ENCODE data around the gene SH3PXD2A.
"Not testable (repeated sequence)": the region's sequence is repeated elsewhere in the genome, so short reads cannot be mapped to it uniquely, and the experiment has no call there.

The SH3PXD2A gene

DNA sequence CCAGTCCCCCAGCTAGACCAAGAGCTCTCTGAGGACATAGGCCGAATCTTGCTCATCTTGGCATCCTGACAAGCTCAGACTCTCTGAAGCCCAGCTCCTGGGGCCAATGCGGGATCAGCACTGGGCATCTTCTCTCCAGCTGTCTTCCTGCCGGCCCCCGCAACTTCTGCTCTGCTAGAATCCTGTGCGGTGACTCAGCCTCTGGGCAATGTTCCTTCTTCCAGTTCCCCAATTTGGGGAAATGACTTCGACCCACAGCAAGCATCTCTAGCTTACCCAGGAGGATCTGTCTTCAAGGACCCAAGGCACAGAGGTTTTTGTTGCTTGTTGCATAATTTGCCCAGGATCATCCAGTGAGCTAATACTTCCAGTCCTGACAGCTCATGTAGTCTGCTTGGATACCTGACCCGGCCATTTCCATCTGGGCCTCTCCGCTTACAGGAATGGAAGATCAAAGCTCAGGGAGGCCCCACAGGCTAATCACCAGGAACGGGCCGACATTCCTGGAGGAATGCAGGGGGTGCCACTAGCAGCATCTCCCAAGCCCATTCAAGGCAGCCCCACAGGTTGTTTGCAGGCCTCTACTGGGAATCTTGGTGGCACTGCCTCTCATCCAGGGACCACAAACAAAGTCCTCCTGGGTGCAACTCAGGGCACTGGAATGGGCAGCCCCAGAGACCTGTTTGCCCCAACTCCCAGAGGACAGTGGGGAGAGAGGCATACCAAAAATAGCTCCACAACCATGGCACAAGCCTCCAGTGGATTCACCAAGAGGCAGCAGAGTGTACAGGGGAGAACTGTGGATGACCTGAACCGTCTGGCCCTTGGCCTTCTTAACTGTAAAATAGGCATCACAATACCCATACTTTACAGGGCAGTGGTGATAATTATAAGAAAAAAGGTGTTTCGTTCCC lies 210.0 kb downstream of the SH3PXD2A start:
- no peak for DNase-seq (ENCODE audit: low spot score)

DNA sequence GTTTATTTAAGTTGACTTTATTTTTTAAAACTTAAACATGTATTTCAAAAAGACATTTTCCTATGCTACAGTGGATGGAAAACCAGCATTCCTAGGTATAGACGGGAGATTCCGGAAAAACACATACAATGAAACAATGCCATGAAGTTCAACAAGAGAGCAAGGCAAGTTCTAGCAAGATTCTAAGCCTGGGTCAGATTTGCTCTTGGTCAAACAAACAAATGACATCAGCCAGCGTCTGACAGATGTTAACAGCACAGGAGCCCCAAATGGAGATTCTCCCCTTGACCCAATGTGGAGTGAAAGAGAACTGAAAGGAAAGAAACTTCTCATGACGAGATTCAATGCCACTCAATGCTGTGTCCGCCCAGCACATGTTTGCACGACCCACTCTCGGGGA lies 212.0 kb downstream of the SH3PXD2A start:
- DNase-seq (ENCODE audit: low spot score) = no peak

DNA sequence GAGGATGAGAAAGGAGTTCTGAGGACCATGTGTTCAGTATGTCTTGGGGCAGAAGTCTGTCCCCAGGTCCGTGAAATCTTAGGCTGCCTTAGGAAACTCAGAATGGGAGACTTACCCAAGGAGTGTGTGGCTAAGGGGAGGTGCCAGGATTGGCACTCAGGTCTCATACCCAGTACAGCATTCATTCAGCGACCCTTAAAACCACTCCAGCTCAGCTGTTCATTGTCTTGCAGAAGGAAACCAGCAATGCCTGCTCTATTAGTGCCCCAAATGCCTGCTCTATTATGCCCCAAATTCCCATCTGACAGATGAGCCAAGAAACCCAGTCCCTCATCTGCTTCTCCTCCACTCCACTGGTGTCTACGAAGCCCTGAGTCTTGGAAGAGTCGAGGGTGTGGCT lies 214.1 kb downstream of the SH3PXD2A start:
- DNase-seq (ENCODE audit: low spot score) = no peak

- no peak for DNase-seq (ENCODE audit: low spot score)
Observed at GRCh38 chr10:103640436-103641181, 214.8 kb downstream of the SH3PXD2A start.

- DNase-seq (ENCODE audit: low spot score) = no peak
Observed at GRCh38 chr10:103638948-103639347, 216.4 kb downstream of the SH3PXD2A start.

DNA sequence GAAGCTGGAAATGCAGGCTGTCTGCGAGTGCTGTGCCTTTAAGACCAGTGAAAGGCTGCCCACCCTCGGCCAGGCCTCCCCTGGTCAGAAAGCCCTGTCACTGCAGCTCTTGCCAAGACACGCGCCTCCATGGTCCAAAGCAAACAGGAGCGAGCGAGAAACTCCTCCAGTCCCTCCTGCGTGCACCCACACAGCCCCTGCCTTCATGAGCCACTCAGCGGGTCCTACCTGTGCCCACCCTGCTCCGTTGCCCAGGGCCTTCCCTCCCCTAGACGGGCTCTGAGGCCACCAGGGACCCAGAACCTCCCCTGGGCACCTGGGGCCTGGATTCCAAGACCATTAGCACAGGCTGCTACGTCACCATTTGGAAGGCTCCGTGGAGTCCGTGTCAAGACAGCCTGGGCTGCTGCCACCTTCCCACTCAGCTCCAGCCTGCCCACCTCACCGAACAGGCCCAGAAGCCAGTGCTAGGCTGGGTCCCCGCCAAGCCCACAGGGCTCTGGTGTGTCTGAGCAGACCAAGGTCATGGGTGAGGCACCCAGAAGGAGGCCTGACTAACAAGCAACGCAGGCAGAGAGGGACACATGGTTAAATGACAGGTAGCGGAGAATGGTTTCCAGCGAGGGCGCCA lies 217.3 kb downstream of the SH3PXD2A start:
- no peak for DNase-seq (ENCODE audit: low spot score)

GRCh38 chr10:103637011-103637410 lies 218.4 kb downstream of the SH3PXD2A start:
- DNase-seq (ENCODE audit: low spot score) = no peak

DNA sequence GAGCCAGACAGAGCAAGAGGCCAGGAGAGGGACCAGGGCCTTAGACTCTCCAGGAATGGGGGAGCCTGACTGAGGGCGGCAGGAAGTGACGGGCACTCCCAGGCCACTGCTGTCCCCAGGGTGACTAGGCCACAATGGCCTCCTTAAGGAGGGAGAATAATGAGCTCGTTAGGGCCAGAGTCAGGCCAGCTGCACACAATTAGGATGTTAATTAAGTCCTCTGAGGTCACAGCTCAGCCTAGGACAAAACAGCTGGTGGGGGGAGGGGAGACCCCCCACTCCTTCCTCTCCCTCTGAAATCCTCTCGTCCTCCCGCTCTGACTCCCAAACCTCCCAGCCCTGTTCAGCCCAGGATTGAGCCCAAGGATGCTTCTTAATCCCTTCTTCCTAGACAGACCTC lies 218.9 kb downstream of the SH3PXD2A start:
- no peak for DNase-seq (ENCODE audit: low spot score)

DNA sequence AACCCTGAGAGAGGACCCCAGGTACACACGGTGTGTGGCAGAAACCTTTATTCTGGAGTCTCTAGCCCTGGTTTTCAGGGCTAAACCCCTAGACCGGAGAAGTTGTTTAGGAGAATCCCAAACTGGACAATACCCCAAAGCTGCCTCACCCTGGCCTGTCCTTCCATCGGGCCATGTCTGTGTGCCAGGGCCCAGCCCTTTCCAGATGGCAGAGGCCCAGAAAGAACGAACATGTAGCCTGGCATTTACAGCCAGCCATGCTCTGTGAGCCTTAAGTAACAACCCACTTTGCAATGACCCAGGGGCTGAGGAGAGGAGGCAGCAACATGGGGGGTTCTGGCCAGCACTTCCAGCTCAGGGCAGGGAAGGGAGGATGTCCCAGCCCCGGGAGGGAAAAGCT lies 219.8 kb downstream of the SH3PXD2A start:
- no peak for DNase-seq (ENCODE audit: low spot score)

- no peak for DNase-seq (ENCODE audit: low spot score)
Observed at GRCh38 chr10:103633846-103634245, 221.5 kb downstream of the SH3PXD2A start.

DNA sequence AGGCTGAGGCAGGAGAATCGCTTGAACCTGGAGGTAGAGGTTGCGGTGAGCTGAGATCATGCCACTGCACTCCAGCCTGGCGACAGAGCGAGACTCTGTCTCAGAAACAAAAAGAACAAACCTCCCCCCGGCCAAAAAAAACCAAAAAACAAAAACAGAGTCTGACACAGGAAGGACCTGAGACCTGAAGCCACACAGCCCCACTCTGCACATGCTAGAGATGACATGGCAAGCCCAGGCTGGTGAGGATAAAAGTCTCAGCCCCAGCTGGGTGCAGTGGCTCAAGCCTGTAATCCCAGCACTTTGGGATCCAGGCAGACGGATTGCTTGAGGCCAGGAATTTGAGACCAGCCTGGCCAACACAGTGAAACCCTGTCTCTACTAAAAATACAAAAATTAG lies 222.5 kb downstream of the SH3PXD2A start:
- not testable (repeated sequence) for DNase-seq (ENCODE audit: low spot score)

DNA sequence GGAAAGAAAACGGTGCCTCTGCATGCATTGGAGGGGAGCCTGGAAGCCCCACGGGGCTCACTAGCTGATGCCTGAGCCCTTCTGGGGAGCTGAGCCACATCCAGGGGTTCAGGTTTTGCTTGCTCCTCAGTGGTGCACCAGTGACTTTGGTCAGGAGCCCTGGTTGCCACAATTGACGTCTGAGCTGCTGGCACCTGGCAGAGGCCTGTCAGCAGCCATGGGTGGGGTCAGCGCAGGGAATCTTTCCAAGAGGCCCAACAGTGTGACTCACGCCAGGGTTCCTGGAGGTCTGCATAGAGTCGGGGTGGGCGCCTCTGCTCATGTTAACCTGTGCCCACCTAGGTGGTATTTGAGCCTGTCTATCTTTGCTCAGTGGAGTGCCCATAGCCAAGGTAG lies 223.1 kb downstream of the SH3PXD2A start:
- no peak for DNase-seq (ENCODE audit: low spot score)

DNA sequence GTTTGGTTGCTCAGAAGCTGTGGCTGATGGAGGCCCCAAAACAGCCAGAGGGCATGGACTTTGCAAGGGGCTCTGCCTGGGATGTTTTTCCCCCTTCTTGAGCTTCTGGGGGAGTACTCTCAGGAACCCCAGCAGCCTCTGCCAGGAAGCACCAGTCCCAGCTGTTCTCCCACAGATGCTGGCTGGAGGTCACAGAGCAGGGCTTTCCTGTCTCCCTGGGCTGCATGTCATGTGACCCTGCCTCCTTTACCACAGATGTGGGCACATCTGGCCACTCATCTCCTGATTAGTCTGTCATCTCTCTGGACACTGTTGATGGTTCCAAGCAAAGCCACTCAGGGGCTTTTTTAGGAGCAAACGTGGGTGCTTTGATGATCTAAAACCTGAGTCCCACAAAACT lies 225.2 kb downstream of the SH3PXD2A start:
- no peak for DNase-seq (ENCODE audit: low spot score)

DNA sequence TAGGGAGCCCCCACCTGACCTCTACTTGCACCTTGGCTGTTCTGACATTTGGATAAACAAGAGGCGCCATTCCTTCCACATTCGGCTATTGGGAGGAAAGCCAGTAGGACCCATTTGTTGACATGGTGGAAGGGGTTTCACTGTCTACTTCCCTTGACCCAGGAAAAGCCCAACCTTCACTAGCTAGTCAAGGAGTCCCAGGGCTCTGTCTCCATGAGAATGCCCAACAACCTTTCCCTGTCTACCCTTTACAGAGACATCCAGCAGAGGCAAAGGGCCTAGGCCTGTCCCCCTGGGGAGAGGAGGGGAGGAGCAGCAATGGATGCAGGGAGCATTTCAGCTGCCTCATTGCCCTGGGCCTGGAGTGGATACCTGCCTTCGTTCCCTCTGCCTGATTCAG lies 225.8 kb downstream of the SH3PXD2A start:
- no peak for DNase-seq (ENCODE audit: low spot score)

GRCh38 chr10:103627893-103628292 lies 227.5 kb downstream of the SH3PXD2A start:
- DNase-seq (ENCODE audit: low spot score) = no peak

DNA sequence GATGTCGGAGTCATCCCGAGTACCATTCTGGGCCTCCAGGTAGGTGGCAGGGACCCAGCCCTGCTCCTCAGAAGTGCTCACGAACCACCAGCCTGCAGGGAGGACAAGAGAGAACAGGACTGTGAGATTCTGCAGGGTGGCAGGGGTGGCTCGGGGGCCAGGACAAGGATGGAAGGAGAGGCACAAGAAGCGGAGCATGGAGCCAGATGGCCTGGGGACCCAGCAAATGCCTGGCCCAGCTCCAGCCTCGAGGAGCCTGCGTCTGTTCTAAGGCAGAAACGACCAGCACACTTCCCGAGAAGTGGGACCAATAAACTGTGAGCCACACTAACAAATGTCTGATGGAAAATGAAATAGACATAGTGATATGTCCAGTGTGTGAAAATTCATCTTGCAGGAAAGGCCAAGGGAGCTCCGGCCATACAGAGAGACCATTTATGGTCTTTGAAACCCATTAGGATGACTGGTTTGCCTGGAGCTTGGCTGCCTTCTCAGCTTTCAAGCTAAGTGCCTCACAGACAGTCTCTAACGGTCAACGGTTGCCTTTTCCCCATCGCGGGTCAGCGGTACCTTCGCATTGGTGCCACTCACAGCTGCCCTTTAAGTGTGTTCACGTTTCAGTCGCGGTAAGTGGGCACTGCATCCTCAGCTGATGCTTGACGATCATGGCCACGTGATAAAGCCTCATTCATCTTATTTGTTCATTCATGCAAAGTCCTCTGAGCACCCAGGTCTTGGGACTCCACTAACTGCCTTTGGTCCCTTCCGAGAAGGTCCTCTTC lies 228.1 kb downstream of the SH3PXD2A start:
- no peak for DNase-seq (ENCODE audit: low spot score)

- no peak for DNase-seq (ENCODE audit: low spot score)
Observed at GRCh38 chr10:103626178-103626577, 229.2 kb downstream of the SH3PXD2A start.

DNA sequence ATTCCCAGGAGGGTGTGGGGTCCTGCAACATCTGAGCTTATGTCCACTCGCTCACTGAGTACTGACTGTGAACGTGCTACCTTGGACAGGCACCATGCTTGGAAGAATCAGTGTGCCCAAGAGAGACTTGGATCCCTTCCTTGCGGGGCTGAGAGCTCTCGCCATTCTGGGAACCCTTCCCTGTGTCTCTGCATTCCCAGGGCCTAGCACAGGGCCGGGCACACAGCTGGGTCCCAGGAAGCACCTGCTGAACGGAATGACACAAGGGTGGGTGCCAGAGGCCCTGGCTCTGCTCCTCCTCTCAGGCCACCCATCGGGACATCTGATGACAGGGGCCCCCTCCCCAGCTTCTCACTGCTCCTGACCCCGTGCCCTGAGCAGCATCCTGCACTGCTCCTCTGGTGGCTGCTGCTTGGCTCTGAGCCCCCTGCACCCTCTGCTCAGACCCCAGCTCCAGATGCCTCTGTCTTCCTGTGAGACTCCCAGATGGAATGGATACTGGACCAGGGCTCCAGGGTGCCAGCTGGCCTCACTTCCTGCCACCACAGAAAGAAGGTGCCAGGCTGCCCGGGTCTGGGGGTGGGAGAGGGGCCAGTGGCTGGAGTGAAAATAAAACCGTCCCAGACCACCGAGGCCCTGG lies 232.3 kb downstream of the SH3PXD2A start:
- no peak for DNase-seq (ENCODE audit: low spot score)

DNA sequence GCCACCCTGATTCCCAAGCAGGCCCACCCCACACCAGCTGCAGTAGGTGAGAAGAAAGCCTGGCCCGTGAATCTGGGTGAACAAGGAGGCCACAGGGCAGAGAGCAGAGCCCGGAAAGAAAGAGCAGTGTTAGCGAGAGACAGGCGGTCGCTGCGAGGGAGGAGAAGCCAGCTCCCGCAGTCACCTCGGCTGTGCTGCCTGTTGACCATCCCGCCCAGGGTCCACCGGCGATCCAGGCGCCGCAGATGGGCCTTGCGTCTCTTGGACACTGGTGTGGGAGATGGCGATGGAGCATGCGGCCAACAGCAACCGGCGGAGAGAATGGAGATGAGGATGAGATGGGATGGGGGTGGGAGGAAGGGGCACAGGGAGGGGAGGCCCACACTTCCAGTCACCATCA lies 233.1 kb downstream of the SH3PXD2A start:
- DNase-seq (ENCODE audit: low spot score) = no peak

- no peak for DNase-seq (ENCODE audit: low spot score)
Observed at GRCh38 chr10:103621783-103622125, 233.6 kb downstream of the SH3PXD2A start.

GRCh38 chr10:103620891-103621782 lies 234.2 kb downstream of the SH3PXD2A start:
- no peak for DNase-seq (ENCODE audit: low spot score)

All from NAMALWA (cell line).